ENCODE data around the gene DAB2IP. TPM values are rescaled to one million over a fixed set of nuclear protein-coding genes. Genes with fewer than 3 reads are reported as not detected.

The DAB2IP gene
- polyA plus RNA-seq, 1 donor (not counting 4 experiments of a cell fraction or from before 2014, with no cell fraction given), result 28.6 TPM

GRCh38 chr9:121679901-121680635, 28.6 kb downstream of the DAB2IP start:
- Histone ChIP-seq H3K27ac (ENCODE audit: control insufficient read depth, insufficient read depth, low read length) (no peak overlapping the region), H3K4me2 (ENCODE audit: control insufficient read depth, extremely low read depth, insufficient read depth, low read depth, low read length) (no peak overlapping the region), H2AFZ (ENCODE audit: control insufficient read depth, low read length) (no peak overlapping the region), H3K36me3 (ENCODE audit: control insufficient read depth in 2 of 2, extremely low read depth in 1 of 2, insufficient read depth in 2 of 2, low read length in 2 of 2) (no peaks in the 10 kb centered on the region), H3K9me3 (ENCODE audit: control insufficient read depth, low read depth, low read length) (no peaks in the 10 kb centered on the region), H3K4me3 (ENCODE audit: control insufficient read depth in 2 of 3, extremely low read depth in 1 of 3, insufficient read depth in 2 of 3, low read depth in 1 of 3, low read length in 3 of 3) (no peak overlapping the region), H3K9ac (ENCODE audit: control insufficient read depth, extremely low read depth, insufficient read depth, low read length) (no peak overlapping the region), H3K4me1 (ENCODE audit: control insufficient read depth, extremely low read depth, insufficient read depth, low read length) (no peaks in the 10 kb centered on the region), H3K79me2 (ENCODE audit: control insufficient read depth, insufficient read depth, low read length) (no peaks in the 10 kb centered on the region), H4K20me1 (ENCODE audit: control insufficient read depth, extremely low read depth, insufficient read depth, low read length) (no peaks in the 10 kb centered on the region), H3K27me3 (ENCODE audit: control insufficient read depth, extremely low read depth, insufficient read depth, low read length) (peaks cover 3% of the 10 kb centered on the region), H3K9me1 (ENCODE audit: control insufficient read depth, extremely low read depth, insufficient read depth, low read length) (no peaks in the 10 kb centered on the region)
- FAIRE-seq (no peak), DNase-seq (ENCODE audit: low read depth, low spot score) (no peak)
- TF ChIP-seq EZH2 (IDR thresholded peaks at IDR 0.05; ENCODE audit: low read length), result no peak
- TF ChIP-seq CTCF (optimal IDR thresholded peaks at IDR 0.05 in 1 of 3, IDR thresholded peaks at IDR 0.05 in 1 of 3, conservative IDR thresholded peaks at IDR 0.05 in 1 of 3; ENCODE audit: extremely low read depth in 1 of 3, insufficient read depth in 2 of 3, low read length in 3 of 3), result no peak
- dilution Hi-C loops (cut with MboI; ENCODE audit: extremely low pct_ligation_motif_present, low sequenced_read_pairs), result no loop called here

- Histone ChIP-seq H3K79me2 (ENCODE audit: control insufficient read depth, insufficient read depth, low read length) (no peaks in the 10 kb centered on the region), H3K9ac (ENCODE audit: control insufficient read depth, extremely low read depth, insufficient read depth, low read length) (no peak overlapping the region), H3K36me3 (ENCODE audit: control insufficient read depth in 2 of 2, extremely low read depth in 1 of 2, insufficient read depth in 2 of 2, low read length in 2 of 2) (no peaks in the 10 kb centered on the region), H3K4me2 (ENCODE audit: control insufficient read depth, extremely low read depth, insufficient read depth, low read depth, low read length) (no peak overlapping the region), H3K9me1 (ENCODE audit: control insufficient read depth, extremely low read depth, insufficient read depth, low read length) (no peaks in the 10 kb centered on the region), H3K27ac (ENCODE audit: control insufficient read depth, insufficient read depth, low read length) (no peak overlapping the region), H3K4me1 (ENCODE audit: control insufficient read depth, extremely low read depth, insufficient read depth, low read length) (no peaks in the 10 kb centered on the region), H4K20me1 (ENCODE audit: control insufficient read depth, extremely low read depth, insufficient read depth, low read length) (no peaks in the 10 kb centered on the region), H3K4me3 (ENCODE audit: control insufficient read depth in 2 of 3, extremely low read depth in 1 of 3, insufficient read depth in 2 of 3, low read depth in 1 of 3, low read length in 3 of 3) (no peak overlapping the region), H3K9me3 (ENCODE audit: control insufficient read depth, low read depth, low read length) (no peaks in the 10 kb centered on the region), H2AFZ (ENCODE audit: control insufficient read depth, low read length) (no peak overlapping the region), H3K27me3 (ENCODE audit: control insufficient read depth, extremely low read depth, insufficient read depth, low read length) (peaks cover 3% of the 10 kb centered on the region)
- no peak for FAIRE-seq
- dilution Hi-C loops (cut with MboI; ENCODE audit: extremely low pct_ligation_motif_present, low sequenced_read_pairs), result no loop called here
- no peak for TF ChIP-seq CTCF (optimal IDR thresholded peaks at IDR 0.05 in 1 of 3, IDR thresholded peaks at IDR 0.05 in 1 of 3, conservative IDR thresholded peaks at IDR 0.05 in 1 of 3; ENCODE audit: extremely low read depth in 1 of 3, insufficient read depth in 2 of 3, low read length in 3 of 3)
- no peak for TF ChIP-seq EZH2 (IDR thresholded peaks at IDR 0.05; ENCODE audit: low read length)
- DNase-seq (ENCODE audit: low read depth, low spot score), result no peak
Observed at GRCh38 chr9:121681404-121681803, 30.0 kb downstream of the DAB2IP start.
